Fibroblast of skin of right biceps (primary cell): Measurements from ENCODE around the gene DYSF.

ENCODE experiments used
- DNase-seq: peaks from one replicate; pipeline ENCODE4 v3.0.0-alpha.2; 2013

DYSF gene

DNA sequence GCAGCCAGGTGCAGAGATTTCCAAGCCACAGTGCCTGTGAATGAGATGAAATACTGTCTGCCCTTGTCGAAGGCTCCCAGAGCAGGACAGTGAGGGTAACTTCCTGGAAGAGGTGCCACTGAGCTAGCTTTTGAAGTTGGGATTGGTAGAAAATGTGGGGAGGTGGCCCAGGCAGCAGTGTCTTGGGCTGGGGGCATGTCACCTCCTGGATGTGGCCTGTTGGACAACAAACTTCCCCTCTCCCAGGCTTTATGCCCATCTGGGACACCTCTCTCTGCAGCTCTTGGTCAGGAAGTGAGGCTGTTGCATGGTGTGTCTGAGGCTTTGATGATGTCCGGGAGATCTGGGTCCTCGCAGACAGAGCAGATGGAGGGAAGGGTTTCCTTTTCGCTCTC lies 151.4 kb downstream of the DYSF start:
- no peak for DNase-seq

DNA sequence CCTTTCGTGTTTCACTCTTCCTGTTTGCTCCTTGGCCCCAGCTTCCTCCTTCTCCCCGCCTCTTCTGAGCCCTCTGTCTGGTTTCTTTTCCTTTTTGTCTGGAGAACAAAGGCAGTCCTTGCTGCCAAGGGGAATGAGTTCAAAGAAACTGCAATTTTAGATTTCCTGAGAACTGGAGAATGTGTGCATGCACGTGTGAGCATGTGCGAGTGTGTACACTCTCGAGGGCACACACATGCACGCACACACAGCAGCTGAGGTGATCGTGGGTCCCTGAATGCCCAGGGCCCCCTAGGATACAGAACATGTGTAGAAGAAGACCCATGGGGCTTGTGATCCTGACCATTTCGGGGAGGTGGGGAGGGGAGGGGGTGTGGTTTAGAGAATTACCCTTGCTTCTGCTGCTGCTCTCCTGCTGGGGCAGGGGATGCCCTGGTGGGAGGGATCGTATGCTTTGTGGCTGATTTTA lies 151.8 kb downstream of the DYSF start:
- DNase-seq, result no peak

DNA sequence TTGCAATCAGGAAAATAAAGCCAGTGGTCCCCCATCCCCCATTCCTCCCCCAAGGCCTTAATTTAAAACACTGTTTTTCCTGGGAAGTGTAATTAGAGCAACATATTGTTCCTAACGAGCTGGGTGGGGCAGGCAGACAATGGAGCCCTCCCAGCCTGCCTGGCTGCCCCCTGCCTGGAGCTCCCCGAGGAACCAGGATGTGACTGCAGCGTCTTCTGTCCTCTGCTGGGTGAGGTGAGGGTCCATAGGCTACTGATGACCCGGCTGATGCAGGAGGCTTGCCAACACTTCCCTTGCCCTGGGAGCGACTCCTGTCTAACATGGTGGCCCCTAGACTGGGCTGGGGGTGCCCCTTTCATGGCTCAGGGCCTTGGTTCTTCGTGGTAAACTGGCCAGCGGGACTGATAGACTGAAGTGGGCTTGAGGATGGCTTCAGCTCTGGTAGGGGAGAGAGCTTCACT lies 152.4 kb downstream of the DYSF start:
- no peak for DNase-seq

DNA sequence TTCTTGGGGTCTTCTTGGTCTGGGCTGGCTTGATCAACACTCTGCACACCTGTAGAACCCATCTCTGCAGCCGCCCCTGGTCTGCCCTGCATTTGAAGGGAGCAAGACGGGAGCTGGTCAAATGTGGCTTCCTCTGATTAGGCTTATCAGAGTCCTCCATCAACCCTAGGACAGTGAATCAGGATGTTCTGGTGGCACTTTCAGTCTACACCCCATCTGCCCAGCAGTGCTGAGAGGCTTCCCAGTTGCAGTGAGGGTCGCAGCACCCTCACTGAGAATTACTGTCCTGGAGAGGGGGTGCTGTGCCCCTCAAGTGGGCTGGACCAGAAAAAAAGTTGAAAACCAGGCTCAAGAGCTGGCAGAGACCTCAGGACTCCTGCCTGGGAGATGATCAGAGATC lies 152.9 kb downstream of the DYSF start:
- DNase-seq, result no peak

DNA sequence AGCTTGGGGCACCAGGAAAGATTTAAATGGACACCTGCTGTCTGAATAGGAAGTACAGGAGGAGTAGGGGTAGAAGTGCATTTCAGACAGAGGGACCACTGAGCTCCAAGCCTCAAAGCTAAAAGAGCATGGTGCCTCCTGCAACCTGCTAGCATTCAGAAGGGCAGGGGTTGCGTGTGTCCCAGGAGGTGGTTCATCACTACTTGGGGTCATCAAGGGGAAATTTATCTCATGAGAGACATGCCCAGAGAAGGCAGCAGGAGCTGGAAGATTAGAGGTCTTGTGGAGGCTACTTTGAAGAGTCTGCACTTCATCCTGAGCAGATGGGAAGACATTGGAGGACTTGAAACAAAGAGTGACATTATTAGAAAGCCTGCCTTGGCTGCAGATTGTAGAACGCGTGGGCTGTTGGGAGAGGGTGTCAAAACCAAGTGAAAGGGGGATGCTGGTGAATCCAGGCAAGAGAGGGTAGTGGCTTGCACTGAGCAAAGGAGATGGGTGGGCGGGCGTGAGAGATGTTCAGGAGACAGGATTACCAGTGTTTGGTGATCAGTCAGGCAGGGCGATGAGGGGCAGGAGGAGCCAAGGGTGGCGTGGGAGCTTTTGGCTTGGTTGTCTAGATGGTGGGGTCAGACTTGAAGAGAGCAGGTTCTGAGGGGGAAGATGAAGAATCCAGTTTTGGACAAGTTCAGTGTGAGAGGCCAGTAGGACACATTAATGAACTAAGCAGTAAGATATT lies 154.0 kb downstream of the DYSF start:
- DNase-seq, result no peak

DNA sequence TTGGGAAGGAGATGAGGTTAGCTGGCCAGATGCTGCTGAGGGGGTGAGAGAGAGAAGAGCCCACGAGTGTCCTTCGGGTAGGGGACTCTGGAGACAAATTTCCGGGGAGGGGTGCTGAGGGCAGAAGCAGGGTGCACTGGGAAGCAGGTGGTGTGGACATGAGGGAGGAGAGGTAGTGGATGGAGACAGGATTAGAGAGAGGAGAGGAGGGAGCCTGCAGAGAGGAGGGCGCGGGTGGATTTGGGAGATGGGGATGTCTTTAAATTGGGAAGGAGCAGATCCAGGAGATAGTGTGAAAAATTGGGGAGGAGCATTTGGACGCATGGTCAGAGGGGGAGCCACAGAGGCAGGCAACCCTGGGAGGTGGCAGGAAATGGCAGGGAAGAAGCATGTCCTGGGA lies 154.7 kb downstream of the DYSF start:
- DNase-seq, result no peak

DNA sequence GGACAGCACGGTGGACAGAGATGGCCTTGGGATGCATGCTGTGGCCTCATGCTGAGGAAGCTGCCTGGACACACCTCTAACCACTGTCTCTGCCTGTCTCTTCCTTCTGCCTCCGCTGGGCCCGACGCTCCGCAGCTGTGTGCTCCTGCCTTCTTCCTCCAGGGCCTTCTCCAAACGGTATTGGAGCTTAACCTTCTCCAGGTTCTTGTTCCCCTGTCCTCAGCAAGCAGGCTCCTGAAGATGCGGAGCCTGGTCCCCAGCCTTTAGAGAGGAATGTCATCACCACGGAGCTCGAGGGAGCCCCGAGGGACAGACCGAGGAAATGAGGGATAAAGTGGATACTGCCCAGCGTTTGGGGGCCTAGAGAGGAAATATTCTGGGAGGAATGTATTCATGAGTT lies 155.1 kb downstream of the DYSF start:
- no peak for DNase-seq

DNA sequence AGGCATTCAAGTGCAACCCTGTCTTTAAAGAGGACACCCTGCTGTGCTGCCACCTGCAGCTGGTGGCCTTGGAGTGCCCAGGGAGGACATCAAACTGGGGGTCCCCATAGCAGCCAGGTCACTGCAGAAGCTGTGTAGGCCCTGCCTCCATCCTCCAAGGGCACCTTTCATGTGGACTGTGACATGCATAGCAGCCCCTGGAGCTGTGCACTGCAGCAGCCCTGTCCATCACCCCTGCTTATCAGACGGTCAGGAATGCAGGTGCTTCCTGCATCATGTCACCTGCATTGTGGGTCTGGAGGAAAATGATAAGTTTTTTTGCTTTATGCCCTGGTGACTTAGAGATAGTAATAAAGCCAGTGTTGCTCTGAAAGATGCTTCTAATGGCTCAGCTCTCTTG lies 155.7 kb downstream of the DYSF start:
- DNase-seq, result no peak

DNA sequence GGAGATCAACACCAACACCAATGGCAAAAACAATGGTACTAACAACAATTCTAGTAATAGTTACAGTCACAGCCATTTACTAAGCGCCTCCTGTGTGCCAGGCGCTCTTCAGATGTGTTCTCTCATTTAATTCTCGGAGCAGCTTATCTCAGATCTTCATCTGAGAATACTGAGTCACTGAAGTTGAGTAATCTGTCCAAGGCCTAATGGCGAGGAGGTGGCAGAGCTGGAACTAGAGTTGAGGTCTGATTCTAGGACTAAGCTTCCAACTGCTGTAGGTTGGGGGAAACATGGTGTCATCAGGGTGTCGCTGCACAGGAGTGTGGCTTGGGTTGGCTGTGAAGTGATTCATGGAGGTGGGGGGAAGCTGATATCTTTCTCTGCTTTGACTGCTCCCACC lies 156.1 kb downstream of the DYSF start:
- DNase-seq, result peak; percentile 59

DNA sequence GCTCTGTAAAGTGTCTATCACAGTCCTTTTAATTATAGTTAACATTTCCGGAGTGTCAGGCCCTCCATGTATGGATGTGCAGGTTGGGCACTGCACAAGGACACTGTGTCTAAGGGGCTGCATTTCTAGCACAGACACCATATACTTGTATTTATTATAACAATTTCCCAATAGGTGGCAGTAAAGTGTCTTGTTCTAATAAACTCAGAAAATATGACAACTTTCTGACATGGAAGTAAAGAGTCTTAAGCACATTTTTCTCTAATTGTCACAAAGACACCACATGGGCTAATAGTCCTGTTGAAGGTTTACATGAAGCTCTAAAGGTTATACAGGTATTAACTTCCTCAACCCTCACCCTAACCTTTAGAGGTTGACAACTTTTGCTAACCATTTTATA lies 156.6 kb downstream of the DYSF start:
- DNase-seq, result peak; percentile 61

DNA sequence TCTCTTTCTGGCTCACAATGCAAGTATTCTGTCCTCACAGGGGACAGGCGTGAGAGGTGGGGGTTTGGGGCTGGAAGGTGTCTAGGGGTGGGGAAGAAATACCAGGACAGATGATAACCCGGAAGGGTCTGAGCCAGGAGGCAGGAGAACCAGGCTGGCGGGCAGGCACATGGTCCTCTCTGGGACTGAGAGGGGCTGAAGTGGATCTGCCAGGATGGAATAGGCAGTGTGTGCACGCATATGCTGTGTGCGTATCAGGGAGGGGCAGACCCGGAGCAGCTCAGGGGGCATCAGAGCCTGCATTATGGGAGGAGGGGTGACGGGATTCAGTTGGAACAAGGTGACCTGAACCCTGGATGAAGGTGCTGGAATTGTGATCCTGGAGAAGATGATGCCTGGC lies 157.3 kb downstream of the DYSF start:
- DNase-seq, result no peak

DNA sequence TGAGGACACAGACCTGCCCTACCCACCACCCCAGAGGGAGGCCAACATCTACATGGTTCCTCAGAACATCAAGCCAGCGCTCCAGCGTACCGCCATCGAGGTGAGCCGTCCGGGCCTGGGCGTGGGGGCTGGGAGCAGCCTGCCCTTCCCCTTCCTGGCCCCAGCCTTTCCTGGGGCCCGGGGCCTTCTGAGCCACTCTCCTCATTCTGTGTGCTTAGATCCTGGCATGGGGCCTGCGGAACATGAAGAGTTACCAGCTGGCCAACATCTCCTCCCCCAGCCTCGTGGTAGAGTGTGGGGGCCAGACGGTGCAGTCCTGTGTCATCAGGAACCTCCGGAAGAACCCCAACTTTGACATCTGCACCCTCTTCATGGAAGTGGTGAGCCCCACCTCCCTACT lies 157.9 kb downstream of the DYSF start:
- DNase-seq, result no peak

DNA sequence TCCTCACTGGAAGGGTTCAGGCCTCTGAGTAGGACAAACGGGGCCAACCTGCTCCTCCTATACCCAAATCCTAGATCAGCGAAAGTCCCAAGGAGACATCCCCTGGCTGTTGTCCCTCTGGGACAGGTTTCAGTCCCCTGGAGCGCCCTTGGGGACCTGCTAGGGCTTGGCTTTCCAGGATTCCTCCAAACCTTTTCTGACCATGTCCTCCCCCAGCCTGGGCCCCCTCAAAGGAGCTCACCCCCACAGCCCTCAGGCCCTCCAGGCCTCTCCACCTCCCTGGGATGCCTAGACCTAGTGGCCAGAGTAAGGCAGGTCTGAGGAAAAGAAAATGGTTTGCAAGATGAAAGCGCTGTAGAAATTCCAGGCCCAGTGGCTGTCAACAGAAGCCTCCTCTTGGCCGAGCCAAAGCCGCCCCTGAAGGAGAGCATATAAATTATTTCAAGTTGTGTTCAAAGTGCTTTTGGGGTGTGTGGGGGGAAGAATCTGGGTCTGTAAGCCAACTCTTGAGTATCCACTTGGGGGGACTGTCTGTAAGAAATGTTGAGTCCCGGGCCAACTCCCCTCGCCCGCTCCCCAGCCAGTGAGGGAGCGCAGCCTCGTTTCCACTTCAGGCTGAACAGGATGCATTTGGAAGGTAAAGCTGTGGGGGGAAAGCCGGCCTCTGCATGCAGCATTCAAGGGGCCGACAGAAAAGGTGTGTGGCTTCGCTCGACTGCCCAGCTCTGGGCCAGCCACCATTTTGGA lies 158.6 kb downstream of the DYSF start:
- no peak for DNase-seq

DNA sequence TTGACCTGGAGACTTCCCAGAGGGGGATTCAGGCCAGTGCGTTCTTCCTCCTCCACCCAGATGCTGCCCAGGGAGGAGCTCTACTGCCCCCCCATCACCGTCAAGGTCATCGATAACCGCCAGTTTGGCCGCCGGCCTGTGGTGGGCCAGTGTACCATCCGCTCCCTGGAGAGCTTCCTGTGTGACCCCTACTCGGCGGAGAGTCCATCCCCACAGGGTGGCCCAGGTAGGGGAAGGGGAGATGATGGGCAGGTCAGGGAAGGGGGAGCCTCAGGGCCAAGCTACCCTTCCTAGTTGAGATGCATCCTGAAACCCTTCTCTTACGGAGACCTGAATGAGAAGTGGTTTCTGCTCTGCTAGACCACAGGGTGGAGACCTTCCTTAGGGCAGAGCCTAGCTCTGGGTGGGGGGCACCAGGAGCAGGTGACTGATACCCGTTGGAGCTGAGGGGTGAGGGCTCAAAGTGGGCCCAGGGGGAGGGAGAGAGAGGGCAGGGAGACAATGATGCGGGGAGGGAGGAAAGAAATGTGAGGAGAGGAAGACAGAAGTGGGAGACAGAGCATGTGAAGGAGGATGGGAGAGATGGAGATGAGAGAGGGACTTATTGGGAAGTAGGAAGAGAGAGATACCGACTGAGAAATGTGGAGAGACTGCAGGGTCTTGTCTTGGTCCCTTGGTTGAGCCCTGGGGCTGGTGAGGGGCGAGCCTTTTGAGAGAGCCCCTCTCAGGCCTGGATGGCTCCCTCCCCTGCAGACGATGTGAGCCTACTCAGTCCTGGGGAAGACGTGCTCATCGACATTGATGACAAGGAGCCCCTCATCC lies 159.4 kb downstream of the DYSF start:
- no peak for DNase-seq

DNA sequence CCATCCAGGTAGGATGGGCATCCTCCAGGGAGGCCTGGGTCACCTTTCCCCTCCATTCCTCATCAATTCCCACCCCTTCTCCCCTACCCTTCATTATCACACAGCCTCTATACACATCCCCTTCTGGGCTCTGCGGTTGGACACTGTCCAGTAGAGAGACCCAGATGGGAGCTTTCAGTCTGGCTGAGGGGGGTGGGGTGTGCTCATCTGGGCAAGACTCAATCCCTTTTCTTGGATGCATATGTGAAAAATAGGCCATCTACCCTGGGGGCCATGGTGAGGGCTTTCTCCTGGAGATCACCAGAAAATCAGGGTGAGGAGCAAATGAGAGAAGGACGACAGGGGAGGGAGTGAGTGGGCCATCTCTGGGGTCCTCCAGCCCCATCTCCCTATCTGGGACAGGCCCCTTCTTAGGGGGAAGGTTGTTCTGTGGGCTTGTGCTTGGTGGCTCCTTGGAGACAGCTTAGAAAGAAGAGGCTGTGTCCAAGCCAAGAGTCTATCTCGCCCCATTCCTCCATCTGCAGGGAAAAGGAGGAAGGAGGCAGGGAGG lies 160.1 kb downstream of the DYSF start:
- no peak for DNase-seq

DNA sequence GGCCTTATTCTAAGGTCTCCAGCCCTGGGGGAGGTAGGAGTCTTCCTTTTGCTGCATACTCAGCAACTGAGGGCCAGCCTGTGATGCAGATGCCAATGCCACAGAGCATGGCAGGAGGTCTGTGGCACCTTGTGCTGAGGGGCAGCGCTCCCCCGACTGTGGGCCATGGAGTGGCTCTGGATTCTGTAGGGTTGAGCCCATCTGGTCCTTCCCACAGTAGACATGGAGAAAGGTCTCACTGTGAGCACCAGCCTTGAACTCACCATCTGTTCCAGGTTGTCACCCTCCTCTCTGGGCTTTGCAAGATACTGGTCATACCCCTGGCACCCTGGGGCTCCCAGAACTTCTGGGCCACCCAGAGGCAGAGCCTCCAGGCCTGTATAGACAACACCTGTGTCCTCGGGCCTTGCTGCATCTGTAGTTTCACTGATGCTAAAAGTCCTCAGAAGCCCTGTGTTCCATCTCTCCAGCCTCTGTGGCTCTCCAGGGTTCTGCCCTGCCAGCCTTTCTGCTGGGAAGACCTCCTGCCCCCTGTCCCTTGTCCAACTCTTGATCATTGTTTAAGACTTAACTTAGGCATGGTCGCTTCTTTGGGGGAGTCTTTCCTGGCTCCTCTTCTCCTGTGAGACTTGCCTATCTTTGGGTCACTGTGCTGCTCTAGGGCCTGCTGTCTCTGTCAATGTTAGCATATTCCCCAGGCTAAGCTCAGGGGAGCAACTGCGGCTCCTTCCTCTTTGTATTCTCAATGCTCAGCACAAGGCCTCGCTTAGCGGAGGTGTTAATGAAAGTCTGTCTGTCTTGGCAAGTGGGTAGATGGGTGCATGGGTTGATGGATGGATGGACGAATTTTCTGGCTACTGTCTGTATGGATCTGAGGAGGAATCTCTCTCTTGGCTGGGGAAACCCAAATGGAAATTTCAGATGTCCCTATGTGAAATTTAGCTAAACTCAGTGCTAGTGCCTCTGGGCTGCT lies 160.9 kb downstream of the DYSF start:
- no peak for DNase-seq

DNA sequence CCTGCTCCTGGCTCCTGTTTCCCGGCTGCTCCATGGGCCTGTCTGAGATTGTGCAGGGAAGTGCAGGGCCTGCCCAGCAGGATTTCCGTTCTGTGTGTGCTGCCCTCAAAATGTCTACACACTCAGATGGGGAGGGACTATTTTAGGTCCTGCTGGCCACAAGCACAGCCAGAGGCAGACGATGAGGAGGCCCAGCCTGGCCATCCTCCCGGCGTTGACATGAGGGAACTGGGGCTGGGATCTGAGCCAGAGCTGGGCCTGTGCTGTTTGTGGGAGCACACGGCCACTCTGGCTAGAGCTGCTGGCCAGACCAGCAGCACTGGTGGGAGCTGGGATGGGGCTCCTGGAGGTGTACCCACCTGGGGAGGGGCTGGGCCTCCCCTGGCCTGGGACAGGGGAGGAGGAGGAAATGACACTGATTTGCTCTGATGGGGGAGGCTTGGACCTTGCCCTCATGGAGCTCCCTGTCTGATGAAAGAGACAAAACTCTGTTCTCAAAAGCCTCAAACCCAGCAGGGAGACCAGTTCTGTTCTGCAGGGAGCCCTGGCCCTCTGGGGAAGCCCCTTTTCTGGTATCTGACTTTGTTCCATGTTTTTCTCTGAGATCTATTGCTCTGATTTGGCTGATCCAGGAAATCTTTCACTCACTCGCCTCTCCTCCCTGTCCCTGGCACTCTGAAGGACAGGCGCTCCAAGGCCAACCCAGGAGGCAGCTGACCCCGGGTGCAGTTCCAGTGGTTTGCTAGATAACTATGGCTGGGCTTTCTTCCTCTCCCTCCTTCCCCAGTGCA lies 161.8 kb downstream of the DYSF start:
- peak; percentile 51 for DNase-seq

DNA sequence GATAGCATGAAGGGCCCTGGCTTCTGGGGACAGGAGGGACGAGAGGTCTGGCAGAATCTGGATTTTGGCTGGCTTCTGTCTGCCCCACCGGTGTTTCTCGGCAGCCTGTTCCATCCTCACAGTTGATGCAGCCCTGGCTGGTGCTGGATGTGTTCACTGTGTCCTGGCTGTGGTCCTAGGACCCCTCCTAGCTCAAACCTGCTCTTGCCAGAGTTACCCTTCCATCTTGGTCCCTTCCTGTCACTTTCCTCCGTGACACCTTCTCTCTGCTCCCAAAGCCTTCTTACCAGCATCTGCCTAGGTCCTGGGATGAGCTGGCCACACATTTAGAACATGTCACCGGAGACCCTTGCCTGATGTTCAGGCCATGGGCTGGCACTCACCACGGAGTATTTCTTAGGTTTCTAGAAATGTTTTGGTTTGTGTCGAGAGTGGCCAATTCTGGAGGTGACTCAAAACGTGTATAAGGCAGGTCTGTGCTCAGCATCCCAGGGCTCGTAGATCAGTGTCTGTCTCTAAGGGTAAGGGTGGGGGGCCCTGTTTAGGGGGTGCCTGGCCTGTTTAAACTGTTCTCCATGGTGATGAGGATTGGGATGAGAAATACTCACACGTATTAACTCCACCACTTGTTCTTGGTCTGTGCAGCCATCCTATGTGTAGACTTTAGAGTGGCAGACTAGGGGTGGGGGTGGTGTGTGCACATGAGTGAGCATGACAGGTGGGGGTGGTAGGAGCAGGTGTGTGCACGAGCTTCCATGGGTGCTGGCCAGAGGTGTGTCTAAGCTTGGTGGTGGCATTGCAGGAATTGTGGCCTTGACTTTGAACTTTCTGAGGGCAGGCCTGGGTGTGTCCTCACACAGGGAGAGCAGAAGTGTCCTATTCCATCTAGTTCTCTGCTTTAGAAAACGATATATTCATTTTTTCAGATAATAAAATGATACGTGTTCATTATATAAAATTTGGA lies 162.7 kb downstream of the DYSF start:
- no peak for DNase-seq

DNA sequence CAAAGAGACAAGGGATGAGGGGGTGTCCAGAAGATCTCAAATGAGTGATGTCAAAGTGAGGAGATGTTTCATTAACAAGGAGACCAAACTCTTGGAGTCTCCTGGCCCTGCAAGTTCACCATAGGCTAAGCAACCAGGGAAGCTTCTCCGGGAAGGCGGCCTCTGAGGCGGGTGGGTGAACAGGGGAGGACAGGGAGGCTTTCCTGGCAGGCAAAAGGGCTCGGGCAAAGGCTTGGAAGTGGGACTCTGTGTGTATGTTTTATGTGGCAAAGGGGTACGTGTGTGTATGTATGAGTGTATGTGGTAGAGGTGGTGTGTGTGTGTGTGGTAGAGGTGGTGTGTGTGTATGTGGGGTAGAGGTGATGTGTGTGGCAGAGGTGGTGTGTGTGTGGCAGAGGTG lies 163.9 kb downstream of the DYSF start:
- DNase-seq, result no peak
